NCI-H2081 (cell line): Measurements from ENCODE around the gene MICU2.

Experiments used
- DNase-seq, 2 experiments: peaks; one replicate each; lab custom pipeline; 2025; lab: John Stamatoyannopoulos, UW

MICU2 gene

DNA sequence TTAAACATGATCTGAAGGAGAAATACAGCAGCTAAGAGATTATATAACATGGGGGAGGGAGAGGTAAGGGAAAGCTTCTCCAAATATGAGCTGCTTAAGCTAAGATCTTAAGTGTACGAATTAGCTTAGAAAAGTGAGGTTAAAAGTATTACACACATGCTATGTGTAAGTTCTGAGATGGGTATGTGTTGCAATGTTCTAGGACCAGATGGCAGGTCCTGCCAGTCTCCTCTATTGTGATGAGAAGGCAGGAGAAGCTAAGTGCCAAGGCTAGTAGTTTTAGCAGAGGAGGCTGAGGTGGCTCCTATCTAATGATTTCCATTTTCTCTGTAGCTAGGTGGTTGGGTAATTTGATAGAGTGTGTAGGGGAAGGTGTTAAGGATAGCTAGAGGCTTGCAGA is 57.6 kb downstream of the MICU2 start:
- no peak for DNase-seq

DNA sequence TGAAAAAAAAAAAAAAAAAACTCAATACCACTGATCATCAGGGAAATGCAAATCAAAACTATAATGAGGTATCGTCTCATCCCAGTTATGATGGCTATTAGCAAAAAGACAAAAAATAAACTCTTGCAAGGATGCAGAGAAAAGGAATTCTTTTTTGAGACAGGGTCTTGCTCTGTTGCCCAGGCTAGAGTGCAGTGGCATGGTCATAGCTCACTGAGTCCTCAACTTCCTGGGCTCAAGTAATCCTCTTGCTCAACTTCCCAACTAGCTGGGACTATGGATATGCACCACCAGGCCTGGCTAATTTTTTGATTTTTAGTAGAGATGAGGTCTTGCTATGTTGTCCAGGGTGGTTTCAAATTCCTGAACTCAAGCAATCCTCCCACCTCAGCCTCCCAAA is 59.5 kb downstream of the MICU2 start:
- DNase-seq: no peak

DNA sequence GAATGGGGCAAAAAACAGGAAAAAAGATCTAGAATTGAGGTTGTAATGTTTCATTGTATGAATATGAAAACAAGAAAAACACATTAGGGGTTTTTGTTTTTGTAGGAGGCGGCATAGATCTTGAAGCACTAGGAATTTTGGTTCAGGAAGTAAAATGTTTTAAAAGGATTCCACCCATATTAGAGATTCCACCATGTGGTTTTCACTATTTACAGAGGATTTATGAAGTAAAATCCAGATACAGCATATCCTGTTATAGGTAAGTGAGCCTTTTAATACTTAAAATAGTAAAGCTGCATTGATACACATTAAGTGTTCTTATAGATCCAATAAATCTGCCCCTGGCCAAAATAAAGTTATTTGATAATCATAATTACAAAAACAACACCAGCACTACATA is 61.4 kb downstream of the MICU2 start:
- no peak for DNase-seq

DNA sequence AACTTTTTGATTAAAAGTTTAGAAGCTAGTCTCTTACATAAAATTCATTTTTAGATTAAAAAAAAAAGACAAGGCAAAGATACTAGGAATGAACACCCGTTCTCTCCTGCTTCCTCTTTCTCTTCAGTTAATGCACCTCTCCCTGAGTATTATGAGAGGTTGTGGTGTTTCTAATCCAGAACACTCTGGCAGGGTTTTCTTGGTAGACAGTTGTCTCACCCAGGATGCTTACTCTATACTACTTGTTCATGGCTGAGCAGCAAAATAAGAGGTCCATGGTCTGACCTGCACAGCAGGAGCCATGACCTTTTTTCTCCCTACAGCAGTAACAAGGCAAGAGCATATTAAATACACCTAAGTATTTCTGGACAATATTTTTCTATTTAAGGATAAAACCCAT is 62.0 kb downstream of the MICU2 start:
- no peak for DNase-seq

DNA sequence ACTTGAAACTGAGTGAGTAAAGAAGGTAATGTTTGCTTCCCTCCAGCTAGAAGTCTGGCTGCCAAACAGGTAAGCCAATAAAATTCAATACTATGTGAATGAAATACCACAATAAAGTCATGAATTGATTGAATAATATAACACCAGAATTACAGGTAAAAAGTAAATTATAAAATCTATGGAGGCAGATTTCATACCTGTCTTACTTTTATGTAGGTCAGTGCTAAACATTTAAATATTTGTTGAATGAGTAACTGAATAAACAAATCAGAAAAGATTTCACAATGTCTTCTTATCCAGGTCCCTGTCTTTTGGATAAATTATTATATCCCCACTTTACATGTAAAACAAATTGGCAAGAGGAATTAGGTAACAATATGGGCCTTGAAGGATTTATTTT is 62.7 kb downstream of the MICU2 start:
- DNase-seq: no peak

DNA sequence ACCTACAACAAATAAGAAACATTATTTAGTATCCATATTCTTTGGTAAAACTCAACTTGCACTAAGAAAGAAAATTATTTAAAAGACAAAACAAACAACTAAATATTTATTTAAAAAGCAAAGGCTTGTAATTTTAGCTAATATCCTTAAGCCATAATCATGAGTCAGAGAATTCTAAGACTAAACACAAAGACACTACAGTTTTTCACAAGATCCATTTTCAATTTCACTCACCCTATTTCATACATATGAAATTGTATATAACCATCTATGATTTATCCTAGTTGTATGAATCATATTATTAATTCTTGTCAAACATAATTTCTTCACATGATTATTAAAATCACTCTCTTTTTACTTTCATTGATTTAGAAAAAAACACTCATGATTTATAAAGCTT is 64.3 kb downstream of the MICU2 start:
- no peak for DNase-seq

DNA sequence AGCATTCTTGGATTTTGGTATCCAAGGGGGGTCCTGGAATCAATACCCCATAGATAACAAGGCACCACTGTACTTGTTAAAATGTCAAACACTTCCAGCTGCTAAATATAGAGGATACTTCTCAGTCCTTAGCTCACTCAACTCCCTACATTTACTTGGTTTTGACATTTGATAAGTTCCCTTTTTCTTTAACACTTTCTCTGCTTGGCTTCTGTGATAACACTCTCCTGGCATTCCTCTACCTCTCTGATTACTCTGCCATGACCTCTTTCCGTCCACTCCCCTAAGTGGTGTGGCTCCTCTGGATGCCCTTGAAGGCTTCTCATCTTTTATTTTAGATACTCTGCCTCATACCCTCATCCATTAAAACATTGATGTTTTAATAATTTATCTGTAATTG is 65.2 kb downstream of the MICU2 start:
- no peak for DNase-seq

DNA sequence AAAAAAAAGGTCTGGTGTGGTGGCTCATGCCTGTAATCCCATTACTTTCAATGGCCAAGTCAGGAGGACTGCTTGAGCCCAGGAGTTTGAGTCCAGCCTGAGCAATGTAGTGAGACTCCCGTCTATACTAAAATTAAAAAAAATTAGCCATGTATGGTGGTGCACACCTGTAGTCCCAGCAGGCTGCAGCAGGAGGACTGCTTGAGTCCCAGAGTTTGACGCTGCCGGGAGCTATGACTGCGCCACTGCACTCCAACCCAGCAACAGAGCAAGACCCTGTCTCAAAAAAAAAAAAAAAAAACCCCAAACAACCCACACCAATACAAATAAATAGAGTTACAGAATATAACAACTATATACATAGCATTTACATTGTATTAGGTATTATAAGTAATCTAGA is 65.7 kb downstream of the MICU2 start:
- no peak for DNase-seq

DNA sequence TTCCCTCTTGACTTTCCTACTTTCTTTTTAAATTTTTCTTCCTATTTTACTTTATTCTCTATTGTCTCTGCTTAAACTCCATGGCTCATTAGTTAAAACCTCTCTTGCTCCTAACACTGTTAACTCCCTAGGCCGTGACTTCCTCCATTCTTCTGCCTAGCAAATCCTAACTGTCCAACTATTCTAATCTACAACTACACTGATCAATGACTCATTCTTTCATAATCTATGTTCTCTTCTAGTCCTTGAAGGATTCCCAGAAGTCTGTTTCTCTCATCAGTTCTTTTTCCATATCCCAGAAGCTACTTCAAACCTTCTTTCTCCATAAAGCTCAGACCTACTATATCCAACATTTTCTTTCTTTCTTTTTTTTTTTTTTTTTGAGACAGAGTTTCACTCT is 66.9 kb downstream of the MICU2 start:
- no peak for DNase-seq

DNA sequence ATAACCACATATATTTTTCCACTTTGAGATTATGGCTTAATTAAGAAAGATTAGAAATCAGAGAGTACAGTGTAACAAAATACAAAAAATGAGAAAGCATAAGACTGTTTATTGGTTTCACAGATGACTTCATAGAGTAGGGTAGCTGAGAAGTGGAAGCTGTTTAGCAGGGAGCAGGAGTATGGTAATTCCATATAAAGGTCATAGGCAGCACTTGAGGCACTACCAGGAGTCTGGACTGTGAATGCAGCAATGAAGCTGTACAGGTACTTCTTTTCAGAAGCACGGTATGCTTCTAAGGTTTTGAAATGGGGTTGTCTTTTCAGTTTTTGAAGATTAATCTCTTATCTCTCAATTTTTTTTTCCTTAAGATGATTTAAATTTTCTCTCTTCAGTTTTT is 69.2 kb downstream of the MICU2 start:
- DNase-seq: no peak

DNA sequence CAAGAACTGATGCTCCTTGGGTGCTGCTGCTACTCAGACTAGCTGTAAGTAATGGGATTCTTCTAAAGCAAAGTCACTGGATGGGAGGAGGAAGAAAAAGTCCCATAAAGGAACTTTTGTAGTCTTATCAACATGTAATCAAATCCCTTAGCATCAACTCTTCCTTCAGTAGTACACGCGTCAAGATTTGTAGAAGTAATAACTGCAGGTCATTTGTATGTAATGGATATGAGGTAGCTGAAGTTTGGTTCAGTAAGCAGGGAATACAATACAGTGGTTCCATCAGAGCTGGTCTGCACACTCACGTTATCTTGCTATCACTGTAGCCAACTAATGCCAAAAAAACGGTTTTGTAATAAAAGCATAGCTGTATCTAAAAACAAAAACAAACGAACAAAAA is 72.5 kb downstream of the MICU2 start:
- no peak for DNase-seq

DNA sequence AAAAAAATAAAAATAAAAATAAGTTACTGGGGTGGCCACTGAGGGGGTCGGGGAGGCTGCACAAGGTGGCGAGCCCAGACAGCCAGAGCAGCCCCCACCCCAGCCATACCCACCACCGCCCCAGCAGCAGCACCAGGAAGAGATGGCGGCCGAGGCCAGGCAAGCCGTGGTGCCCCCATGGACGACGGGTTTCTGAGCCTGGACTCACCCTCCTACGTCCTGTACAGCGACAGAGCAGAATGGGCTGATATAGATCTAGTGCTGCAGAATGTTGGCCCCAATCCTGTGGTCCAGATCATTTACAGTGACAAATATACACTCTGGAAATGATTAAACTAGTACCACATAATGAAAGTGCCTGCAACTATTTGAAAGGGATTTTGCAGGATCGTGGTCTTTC is 73.3 kb downstream of the MICU2 start:
- no peak for DNase-seq

DNA sequence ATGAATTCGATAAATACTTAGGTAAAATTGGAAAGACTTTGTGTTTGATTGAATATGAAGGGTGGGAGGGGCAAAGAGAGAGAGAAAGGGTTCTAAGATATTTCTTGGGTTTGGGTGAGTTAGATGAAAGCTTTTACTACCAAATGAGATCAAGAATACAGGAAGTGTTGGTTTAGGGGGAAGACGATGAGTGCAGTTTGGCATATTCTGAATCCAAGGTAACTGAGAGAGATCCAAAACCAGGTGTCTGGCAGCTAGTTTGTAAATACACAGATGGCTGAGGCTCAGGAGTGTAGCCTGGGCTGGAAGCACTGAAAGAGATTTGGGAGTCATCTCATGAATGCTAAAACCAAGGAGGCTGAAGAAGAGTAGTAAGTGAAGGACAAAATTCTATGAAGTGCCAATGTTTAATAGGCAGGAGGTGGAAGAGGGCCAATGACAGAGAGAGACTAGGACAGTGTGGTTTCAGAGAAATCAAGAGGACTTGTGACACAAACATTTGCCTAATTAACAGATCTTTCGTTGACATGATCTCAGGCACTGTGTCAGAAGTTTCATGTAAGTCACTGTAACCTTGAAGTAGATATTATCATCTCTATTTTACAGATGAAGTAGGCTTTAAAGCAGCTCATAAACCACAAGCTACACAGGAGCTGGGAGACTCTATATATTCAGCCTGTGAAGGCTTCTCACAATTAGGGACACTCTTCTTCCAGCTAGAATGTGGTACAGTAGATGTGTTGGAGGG is 74.7 kb downstream of the MICU2 start:
- DNase-seq: no peak

DNA sequence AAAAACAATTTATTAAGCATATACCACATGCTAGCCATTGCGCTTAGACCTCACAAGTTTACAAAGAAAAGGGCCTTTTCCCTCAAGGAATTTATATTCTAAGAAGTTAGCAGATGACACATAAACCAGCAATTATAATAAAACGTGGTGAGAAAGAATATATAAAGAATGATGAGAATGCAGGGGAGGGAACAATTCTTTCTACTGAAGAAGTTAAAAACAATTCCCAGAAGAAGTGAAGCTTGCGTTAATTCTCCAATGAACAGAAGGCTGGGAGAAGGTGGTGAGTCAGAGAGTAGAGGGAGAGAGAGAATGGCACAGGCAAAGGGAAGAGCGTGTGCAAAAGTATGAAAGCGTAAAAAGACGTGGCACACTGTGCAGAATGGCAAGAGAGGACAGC is 75.4 kb downstream of the MICU2 start:
- DNase-seq: no peak

DNA sequence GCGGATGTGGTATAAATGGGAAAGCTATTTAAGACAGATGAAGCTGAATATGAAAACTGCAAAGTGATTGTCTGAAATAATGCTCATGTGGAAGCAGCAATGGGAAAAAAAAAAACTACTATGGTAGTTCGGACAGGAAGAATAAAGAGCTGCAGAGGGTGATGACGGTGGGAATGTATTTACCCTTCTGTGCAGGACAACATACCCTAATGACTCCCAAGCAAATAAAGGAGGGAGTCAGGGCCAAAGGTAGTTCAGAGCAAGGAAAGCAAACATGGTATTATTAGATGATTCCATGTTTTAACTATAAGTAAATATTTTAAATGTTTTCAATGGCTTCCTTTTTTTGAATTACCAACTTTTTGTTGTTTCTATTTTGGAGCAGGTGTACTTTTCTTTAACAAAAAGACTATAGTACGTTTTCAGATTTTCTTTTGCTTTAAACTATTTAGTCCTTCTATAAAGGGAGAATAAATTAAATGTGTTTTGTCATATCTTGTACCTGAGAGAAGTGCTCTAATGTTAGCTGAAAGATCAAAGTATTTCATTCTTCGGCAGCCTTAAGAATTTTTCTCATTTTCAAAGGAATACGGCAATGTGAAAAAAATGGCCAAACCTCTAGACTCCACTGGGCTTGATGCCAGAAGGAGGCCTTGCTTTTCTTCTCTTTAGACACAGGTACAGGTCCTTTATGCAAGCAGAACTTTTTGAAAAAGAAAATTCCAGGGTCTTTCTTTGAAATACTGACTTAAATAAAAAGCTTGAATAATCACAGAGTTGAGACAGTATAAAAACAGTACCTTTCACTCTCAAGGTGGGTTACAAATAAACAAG is 77.0 kb downstream of the MICU2 start:
- peak in 1 of 2 experiments; percentile 22 for DNase-seq

DNA sequence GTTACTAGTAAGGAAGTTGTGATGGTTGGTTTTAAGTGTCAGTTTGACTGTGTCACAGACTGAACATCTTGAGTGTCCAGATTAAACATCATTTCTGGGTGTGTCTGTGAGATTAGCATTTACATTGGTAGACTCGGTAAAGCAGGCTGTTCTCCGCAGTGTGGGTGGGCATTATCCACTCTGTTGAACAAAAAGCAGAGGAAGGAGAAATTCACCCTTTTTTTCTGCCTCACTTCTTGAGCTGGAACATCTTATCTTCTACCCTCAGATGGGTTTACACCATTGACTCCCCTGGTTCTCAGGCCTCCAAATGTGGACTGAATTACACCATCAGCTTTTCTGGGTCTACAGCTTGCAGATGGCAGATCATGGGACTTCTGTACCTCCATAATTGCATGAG is 81.1 kb downstream of the MICU2 start:
- DNase-seq: no peak

DNA sequence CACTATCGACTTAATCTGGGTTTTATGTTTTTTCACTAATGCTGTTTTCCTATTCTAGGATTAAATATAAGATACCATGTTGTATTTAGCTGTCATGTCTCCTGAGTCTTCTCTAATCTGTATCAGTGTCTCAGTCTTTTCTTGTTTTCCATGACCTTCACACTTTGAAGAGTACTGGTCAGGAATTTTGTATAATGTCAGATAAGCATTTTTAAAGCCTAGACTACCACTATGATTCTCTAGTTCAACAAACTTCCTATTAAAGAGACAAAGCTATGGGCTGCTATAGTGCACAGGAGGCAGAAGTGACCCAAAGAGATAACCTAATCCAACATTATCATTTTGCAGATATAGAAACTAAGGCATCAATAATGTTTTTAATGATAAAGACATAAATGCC is 81.8 kb downstream of the MICU2 start:
- DNase-seq: no peak

DNA sequence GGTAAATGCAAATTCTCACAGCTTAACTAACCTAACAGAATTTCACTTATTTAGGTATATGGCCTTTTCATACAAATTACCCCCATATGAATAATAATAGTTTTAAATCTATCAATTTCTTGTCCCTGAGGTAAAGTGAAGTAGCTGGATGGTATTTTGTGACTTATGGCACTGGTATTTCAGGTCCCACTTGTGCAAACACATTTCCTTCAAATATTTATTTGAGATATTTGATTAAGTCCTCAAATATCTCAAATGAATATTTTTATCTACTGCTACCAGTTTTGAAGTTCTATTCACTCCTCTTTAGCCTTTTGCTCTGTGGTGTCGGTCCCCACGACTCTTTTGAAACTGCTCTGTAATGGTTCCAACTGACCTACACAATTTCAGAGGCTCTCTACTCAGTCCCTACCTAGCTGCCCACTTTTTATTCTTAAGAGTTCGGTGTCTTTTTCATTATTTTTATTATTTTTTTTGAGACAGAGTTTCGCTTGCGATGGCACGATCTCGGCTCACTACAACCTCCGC is 85.3 kb downstream of the MICU2 start:
- no peak for DNase-seq

DNA sequence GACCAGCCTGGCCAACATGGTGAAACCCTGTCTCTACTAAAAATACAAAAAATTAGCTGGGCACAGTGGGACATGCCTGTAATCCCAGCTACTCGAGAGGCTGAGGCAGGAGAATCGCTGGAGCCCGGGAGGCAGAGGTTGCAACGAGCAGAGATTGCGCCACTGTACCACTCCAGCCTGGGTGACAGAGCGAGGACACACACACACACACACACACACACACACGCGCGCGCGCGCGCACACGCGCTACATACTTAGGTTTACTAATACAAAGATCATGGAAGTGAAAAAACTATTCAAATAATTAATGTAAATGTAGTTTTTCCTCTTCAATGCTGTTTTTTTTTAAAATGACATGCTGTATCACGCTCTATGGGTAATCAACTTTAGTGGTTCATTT is 86.4 kb downstream of the MICU2 start:
- DNase-seq: no peak

DNA sequence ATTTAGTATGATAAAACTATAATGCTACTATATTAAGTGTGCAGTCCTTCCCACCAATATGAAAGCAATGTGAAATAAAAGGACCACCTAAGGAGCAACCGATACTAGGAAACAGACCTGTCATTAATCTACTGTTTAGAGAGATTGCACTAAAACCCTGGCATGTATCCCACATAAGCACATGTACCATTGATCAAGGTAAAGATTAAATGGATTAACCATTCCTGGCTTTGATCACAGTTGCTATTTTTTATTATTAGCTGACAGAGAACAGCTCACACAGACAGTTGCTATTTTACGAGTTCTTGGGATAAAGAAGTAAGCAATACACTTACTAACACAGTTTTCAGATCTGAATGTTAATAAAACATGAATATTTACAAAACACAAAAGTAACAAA is 87.2 kb downstream of the MICU2 start:
- DNase-seq: no peak

DNA sequence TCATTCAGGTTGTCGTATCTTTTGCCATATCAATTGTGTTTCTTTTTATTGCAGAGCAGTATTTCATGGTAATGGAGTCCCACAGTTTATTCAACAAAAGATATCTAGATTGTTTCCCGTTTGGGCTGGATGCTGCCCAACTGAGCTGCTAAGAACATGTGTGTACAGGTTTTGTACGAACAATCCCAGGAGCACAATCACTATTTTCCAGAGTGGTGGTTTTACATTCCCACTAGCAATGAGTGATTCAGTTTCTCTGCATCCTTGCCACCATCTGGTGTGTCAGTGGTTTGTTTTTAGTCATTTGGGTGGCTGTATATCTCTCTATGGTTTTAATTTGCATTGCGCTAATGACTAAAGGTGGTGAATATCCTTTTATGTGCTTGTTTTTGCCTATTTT is 92.1 kb downstream of the MICU2 start:
- DNase-seq: peak in 1 of 2 experiments; percentile 25

DNA sequence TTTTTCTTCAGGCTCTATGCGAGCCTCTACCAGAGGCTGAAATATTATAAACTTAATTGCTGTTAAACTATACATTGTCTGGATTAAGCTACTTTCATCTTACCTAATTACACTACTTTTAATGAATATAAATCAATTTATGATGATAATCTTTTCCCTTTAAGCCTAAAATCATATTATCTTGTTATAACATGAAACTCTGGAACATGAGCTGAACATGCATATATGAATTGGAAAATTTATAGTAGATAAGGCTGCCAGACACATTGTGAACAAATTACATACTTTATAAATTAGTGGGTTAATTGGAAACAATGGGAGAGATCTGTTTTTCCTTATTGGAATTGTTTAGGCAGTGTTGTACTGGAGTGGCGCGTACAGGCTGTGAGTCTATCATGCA is 99.6 kb downstream of the MICU2 start:
- DNase-seq: no peak

DNA sequence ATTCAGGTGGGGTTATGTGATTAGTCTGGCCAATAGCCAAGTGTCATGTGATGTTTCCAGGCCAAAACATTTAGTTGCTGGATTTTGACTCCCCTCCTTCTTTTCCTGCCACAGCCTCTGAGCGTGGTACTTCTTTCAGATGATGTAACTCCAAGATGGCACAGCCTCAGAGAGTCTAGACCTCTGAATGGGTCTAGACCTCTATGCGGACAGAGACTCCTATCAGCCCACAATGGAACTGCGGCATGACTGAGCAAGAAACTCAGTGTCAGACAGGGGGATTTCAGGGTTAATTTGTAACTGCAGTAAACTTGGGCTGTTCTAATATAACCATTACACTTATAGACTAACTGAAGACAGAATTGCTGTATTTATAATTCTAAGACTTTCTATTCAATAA is 102.3 kb downstream of the MICU2 start:
- DNase-seq: no peak
